ENCODE data around the gene IQGAP2.

Gene IQGAP2

DNA sequence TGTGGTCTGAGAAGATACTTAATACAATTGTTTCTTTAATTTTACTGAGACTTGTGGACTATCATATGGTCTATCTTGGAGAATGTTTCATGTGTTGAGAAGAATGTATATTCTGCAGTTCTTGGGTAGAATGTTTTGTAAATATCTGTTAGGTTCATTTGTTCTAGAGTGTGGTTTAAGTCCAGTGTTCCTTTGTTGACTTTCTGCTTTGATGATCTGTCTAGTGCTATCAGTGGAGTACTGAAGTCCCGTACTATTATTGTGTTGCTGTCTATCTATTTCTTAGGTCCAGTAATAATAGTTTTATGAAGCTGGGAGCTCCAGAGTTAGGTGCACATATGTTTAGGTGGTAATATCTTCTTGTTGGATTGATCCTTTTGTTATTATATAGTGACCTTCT is 36.1 kb downstream of the IQGAP2 start:
- Histone ChIP-seq H2AFZ (ENCODE audit: low read length, unreplicated experiment) (no peak overlapping the region), H3K79me2 (ENCODE audit: control insufficient read depth, insufficient read depth, low read length, unreplicated experiment) (no peaks in the 10 kb centered on the region), H3K36me3 (ENCODE audit: insufficient read depth, low read length) (no peaks in the 10 kb centered on the region), H3K4me3 (ENCODE audit: low read depth, low read length) (no peak overlapping the region), H3K27me3 (ENCODE audit: insufficient read depth, low read length) (peaks cover 26% of the 10 kb centered on the region), H3K27ac (ENCODE audit: low read depth, low read length) (no peak overlapping the region), H3K4me1 (ENCODE audit: control insufficient read depth, insufficient read depth, low read length, unreplicated experiment) (no peaks in the 10 kb centered on the region)

DNA sequence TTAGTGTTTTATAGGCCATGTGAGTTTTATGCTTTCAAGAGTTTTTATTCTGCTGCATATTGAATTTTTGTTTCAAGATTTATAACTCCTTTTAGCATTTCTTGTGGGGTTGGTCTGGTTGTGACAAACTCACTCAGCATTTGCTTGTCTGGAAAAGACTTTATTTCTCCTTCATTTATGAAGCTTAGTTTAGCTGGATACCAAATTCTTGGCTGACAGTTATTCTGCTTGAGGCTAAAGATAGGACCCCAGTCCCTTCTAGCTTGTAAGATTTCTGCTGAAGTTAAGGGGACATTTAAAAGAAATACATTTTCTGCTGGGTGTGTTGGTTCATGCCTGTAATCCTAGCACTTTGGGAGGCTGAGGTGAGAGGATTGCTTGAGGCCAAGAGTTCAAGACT is 36.8 kb downstream of the IQGAP2 start:
- no peak overlapping the region for H2AFZ ChIP-seq (ENCODE audit: low read length, unreplicated experiment)
- no peaks in the 10 kb centered on the region for H3K4me1 ChIP-seq (ENCODE audit: control insufficient read depth, insufficient read depth, low read length, unreplicated experiment)
- no peaks in the 10 kb centered on the region for H3K36me3 ChIP-seq (ENCODE audit: insufficient read depth, low read length)
- no peak overlapping the region for H3K27ac ChIP-seq (ENCODE audit: low read depth, low read length)
- H3K4me3 ChIP-seq (ENCODE audit: low read depth, low read length) = no peak overlapping the region
- no peaks in the 10 kb centered on the region for H3K79me2 ChIP-seq (ENCODE audit: control insufficient read depth, insufficient read depth, low read length, unreplicated experiment)
- peaks cover 26% of the 10 kb centered on the region for H3K27me3 ChIP-seq (ENCODE audit: insufficient read depth, low read length)

DNA sequence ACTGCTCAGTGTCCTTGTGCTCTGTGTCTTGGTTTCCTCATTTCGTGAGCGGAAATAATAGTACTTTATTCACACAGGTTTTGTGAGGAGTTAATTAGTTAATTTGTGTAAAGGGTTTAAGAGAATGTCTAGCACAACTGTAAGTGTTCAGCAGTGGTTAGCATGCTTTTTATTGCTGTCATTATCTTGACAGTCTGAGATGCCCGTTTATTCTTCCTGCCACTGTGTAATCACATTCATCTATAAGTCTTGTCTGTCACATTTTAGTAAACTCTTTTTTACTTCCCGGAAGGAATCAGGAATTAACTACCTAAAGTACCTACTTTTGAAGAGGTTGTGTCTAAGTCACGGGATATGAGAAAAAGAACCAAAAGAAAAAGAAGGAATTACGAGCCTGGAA is 38.0 kb downstream of the IQGAP2 start:
- Histone ChIP-seq H3K4me1 (ENCODE audit: control insufficient read depth, insufficient read depth, low read length, unreplicated experiment) (no peaks in the 10 kb centered on the region), H3K27ac (ENCODE audit: low read depth, low read length) (no peak overlapping the region), H3K4me3 (ENCODE audit: low read depth, low read length) (no peak overlapping the region), H2AFZ (ENCODE audit: low read length, unreplicated experiment) (no peak overlapping the region), H3K36me3 (ENCODE audit: insufficient read depth, low read length) (no peaks in the 10 kb centered on the region), H3K79me2 (ENCODE audit: control insufficient read depth, insufficient read depth, low read length, unreplicated experiment) (no peaks in the 10 kb centered on the region), H3K27me3 (ENCODE audit: insufficient read depth, low read length) (peaks cover 26% of the 10 kb centered on the region)

DNA sequence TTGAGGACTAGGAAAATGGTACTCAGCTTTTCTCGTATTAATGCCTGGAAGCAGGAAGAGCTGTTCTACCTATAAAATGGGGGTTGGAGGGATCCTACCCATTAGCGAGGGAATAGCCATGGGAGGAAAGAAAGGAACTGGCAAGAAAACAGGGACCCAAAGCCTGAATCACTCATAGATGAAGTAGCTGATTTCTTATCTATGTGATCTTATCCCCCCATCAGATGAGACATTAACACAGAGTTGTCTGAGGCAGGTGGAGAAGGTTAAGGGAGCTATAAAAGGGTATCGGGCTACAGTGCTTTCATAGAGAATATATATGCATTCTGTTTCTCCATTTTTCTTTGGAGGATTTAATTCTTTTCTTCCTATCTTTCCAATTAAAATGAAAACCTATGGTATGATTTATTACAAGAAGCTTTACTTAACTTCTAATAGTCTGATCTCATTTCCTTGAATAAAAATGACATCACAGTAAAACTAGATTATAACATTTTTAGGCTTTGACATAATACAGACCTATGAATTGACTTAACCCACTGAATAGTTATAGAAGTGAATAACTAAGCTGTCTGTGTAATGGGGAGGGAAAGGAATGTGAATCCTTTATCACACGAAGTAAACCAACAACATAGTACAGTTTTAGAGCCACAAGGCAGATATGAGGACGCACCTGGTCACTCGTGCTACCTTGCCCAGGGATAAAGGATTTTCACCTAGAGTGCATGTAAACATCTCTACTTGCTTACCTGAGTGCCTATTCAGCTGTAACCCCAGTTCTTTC is 39.0 kb downstream of the IQGAP2 start:
- Histone ChIP-seq H3K4me1 (ENCODE audit: control insufficient read depth, insufficient read depth, low read length, unreplicated experiment) (no peaks in the 10 kb centered on the region), H3K27ac (ENCODE audit: low read depth, low read length) (no peak overlapping the region), H3K4me3 (ENCODE audit: low read depth, low read length) (no peak overlapping the region), H3K36me3 (ENCODE audit: insufficient read depth, low read length) (no peaks in the 10 kb centered on the region), H3K79me2 (ENCODE audit: control insufficient read depth, insufficient read depth, low read length, unreplicated experiment) (no peaks in the 10 kb centered on the region), H3K27me3 (ENCODE audit: insufficient read depth, low read length) (peaks cover 26% of the 10 kb centered on the region), H2AFZ (ENCODE audit: low read length, unreplicated experiment) (no peak overlapping the region)

DNA sequence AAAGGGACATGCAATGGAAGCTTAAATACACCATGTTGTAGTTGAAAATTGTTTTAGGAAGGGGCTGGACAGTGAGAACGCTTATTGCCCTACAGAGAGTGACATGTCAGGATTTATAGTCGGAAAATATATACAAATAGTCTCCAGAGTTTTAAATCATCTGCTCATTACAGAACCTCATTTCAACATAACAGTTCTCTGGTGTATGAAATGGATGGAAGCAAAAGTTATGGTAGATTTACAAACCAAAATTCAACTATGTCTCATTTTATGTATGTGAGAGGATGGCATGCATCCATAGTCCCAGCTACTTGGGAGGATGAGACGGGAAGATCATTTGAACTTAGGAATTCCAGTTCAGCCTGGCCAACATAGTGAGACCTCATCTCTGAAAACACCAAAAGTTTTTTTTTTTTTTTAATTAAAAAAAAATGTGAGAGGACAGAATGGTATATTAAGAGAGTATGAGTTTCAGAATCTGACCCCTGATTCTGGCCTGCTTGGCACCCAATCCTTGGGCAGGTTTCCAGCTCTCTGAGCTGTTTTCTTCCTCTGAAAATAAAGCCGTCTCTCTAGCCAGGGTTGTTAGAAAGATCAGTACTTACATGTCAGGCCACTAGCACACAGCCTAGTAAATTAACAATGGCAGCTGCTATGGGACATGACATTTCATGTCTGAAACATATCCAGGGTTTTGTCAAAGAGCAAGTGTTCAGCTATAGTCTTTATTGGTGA is 40.1 kb downstream of the IQGAP2 start:
- peaks cover 32% of the 10 kb centered on the region for H3K27me3 ChIP-seq (ENCODE audit: insufficient read depth, low read length)
- H2AFZ ChIP-seq (ENCODE audit: low read length, unreplicated experiment) = no peak overlapping the region
- H3K27ac ChIP-seq (ENCODE audit: low read depth, low read length) = no peak overlapping the region
- no peaks in the 10 kb centered on the region for H3K4me1 ChIP-seq (ENCODE audit: control insufficient read depth, insufficient read depth, low read length, unreplicated experiment)
- H3K4me3 ChIP-seq (ENCODE audit: low read depth, low read length) = no peak overlapping the region
- H3K79me2 ChIP-seq (ENCODE audit: control insufficient read depth, insufficient read depth, low read length, unreplicated experiment) = no peaks in the 10 kb centered on the region
- no peaks in the 10 kb centered on the region for H3K36me3 ChIP-seq (ENCODE audit: insufficient read depth, low read length)

DNA sequence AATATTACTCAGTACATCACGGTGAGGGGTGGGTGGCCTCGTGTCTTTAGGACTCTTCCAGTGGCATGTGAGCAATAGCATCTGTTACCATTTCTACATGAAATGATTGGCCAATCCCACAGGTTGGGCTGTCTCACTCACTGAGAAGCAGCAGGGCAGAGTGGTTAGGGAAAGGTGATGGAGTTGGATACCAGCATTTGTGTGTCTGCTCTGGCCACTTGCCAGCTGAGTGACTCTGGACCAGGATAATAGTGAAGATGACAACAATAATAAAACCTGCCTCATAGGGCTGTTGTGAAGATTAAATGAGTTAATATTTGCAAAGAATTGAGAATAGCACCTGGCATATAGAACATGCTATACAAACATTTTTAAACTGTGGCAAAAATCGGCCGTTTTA is 42.0 kb downstream of the IQGAP2 start:
- H3K79me2 ChIP-seq (ENCODE audit: control insufficient read depth, insufficient read depth, low read length, unreplicated experiment) = no peaks in the 10 kb centered on the region
- no peaks in the 10 kb centered on the region for H3K4me1 ChIP-seq (ENCODE audit: control insufficient read depth, insufficient read depth, low read length, unreplicated experiment)
- no peak overlapping the region for H2AFZ ChIP-seq (ENCODE audit: low read length, unreplicated experiment)
- no peak overlapping the region for H3K27ac ChIP-seq (ENCODE audit: low read depth, low read length)
- H3K27me3 ChIP-seq (ENCODE audit: insufficient read depth, low read length) = peaks cover 36% of the 10 kb centered on the region
- H3K36me3 ChIP-seq (ENCODE audit: insufficient read depth, low read length) = no peaks in the 10 kb centered on the region
- no peak overlapping the region for H3K4me3 ChIP-seq (ENCODE audit: low read depth, low read length)

DNA sequence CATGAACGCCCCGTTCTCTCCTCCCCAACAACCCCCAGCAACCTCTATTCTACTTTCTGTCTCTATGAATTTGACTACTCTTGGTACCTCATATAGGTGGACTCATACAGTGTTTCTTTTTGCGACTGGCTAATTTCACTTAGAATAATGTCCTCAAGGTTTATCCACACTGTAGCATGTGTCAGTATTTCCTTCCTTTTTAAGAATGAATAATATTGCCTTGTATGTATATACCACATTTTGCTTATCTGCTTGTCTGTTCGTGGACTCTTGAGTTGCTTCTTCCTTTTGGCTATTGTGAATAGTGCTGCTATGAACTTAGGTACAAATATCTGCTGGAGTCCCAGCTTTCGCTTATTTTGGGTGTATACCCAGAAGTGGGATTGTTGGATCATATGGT is 42.7 kb downstream of the IQGAP2 start:
- Histone ChIP-seq H3K79me2 (ENCODE audit: control insufficient read depth, insufficient read depth, low read length, unreplicated experiment) (no peaks in the 10 kb centered on the region), H3K27ac (ENCODE audit: low read depth, low read length) (no peak overlapping the region), H3K36me3 (ENCODE audit: insufficient read depth, low read length) (no peaks in the 10 kb centered on the region), H3K4me3 (ENCODE audit: low read depth, low read length) (no peak overlapping the region), H2AFZ (ENCODE audit: low read length, unreplicated experiment) (no peak overlapping the region), H3K4me1 (ENCODE audit: control insufficient read depth, insufficient read depth, low read length, unreplicated experiment) (no peaks in the 10 kb centered on the region), H3K27me3 (ENCODE audit: insufficient read depth, low read length) (peaks cover 42% of the 10 kb centered on the region)

DNA sequence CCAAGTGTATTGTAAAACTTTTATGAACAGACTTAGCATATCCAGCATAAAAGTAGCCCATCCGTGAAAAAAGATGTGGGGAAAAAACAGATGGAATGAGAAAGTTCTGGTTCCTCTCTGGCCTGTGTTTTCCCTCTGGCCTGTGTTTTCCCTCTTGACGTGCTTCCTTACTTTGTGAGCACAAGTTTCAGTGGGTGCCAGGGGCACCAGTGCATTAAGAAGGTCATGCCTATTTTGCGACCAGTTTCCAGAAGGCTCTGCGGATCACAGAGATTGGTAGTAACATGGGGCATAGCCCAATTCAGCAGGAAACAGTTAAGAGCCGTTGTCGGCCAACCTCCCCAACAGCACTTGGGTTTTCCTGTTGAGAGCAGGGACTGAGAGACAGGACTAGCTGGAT is 43.7 kb downstream of the IQGAP2 start:
- Histone ChIP-seq H3K36me3 (ENCODE audit: insufficient read depth, low read length) (no peaks in the 10 kb centered on the region), H3K27ac (ENCODE audit: low read depth, low read length) (no peak overlapping the region), H2AFZ (ENCODE audit: low read length, unreplicated experiment) (no peak overlapping the region), H3K4me1 (ENCODE audit: control insufficient read depth, insufficient read depth, low read length, unreplicated experiment) (no peaks in the 10 kb centered on the region), H3K27me3 (ENCODE audit: insufficient read depth, low read length) (peaks cover 45% of the 10 kb centered on the region), H3K79me2 (ENCODE audit: control insufficient read depth, insufficient read depth, low read length, unreplicated experiment) (no peaks in the 10 kb centered on the region), H3K4me3 (ENCODE audit: low read depth, low read length) (no peak overlapping the region)

DNA sequence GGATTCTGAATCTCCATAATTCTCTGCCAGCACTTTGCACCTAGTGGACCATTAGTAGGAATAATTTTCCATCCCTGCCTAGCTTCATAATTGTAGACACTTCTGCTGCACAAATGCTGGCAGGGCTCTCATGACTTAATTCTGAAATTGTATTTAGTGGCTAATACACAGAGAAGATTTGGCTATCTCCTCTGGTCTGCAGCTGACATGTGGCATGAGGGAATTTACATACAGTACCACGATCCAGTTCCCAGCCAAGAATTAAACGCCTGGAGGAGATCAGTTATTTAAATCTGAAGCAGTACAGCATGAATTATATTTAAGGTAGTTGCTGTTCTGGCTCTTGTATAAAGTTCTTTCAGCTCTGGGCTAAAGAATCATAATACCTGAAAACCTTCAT is 46.5 kb downstream of the IQGAP2 start:
- H3K4me3 ChIP-seq (ENCODE audit: low read depth, low read length) = no peak overlapping the region
- no peak overlapping the region for H3K27ac ChIP-seq (ENCODE audit: low read depth, low read length)
- no peaks in the 10 kb centered on the region for H3K36me3 ChIP-seq (ENCODE audit: insufficient read depth, low read length)
- H3K79me2 ChIP-seq (ENCODE audit: control insufficient read depth, insufficient read depth, low read length, unreplicated experiment) = no peaks in the 10 kb centered on the region
- no peaks in the 10 kb centered on the region for H3K4me1 ChIP-seq (ENCODE audit: control insufficient read depth, insufficient read depth, low read length, unreplicated experiment)
- H2AFZ ChIP-seq (ENCODE audit: low read length, unreplicated experiment) = no peak overlapping the region
- peaks cover 38% of the 10 kb centered on the region; the same call in 1 of the 2 replicates for H3K27me3 ChIP-seq (ENCODE audit: insufficient read depth, low read length)

DNA sequence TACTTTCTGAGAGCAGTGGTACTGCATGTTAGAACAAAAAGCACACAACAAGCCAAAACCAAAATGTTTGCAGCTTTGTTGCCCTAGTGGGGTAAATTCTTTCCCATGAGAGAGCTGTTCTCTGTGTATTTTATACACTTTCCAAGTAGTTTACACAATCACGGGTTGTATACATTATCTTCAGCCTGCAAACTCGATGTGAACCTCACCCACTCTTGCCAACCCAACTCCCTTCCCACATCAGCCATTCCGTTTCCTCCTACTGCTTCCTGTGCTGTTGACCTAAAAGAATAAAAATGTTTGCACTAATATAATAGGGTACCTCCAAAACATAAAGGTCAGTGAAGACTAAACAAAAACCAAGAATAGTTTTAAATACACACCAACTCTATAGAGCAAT is 47.0 kb downstream of the IQGAP2 start:
- H3K4me3 ChIP-seq (ENCODE audit: low read depth, low read length) = no peak overlapping the region
- peaks cover 38% of the 10 kb centered on the region; the same call in 1 of the 2 replicates for H3K27me3 ChIP-seq (ENCODE audit: insufficient read depth, low read length)
- H3K79me2 ChIP-seq (ENCODE audit: control insufficient read depth, insufficient read depth, low read length, unreplicated experiment) = no peaks in the 10 kb centered on the region
- H3K27ac ChIP-seq (ENCODE audit: low read depth, low read length) = no peak overlapping the region
- H3K4me1 ChIP-seq (ENCODE audit: control insufficient read depth, insufficient read depth, low read length, unreplicated experiment) = no peaks in the 10 kb centered on the region
- no peaks in the 10 kb centered on the region for H3K36me3 ChIP-seq (ENCODE audit: insufficient read depth, low read length)
- no peak overlapping the region for H2AFZ ChIP-seq (ENCODE audit: low read length, unreplicated experiment)

Measured in ACC112 (cell line).